Esophagus muscularis mucosa (tissue), 4 donors: ENCODE measurements around the gene SCG2. TPM values are rescaled to one million over a fixed set of nuclear protein-coding genes. Genes with fewer than 3 reads are reported as not detected.

Source experiments
- DNase-seq: peaks from one replicate; pipeline ENCODE4 v3.0.0-alpha.2; 2017; ENCODE audit errors: extremely low spot score
- H3K27ac ChIP-seq, 4 donors: fragments of 200-600 bp; sonication (generic); replicated peaks in 1 of 4; 1 replicate in 3 of 4; 2 replicates in 1 of 4; pipeline ENCODE4 v1.5.1; 2016 to 2019; ENCODE audit warnings: mild to moderate bottlenecking in 1 of 4
- H3K27me3 ChIP-seq, 4 donors: fragments of 200-600 bp; sonication (generic); one replicate each; pipeline versions ENCODE4 v1.5.1 to v1.6.0; 2016 to 2019
- H3K36me3 ChIP-seq, 4 donors: fragments of 200-600 bp; sonication (generic); one replicate each; pipeline ENCODE4 v1.5.1; 2016 to 2019
- H3K4me1 ChIP-seq, 4 donors: fragments of 200-600 bp; sonication (generic); one replicate each; pipeline ENCODE4 v1.5.1; 2016 to 2019
- H3K4me3 ChIP-seq, 4 donors: fragments of 200-600 bp; sonication (generic); 1 replicate in 2 of 4; 2 replicates in 2 of 4; pipeline ENCODE4 v1.5.1; 2016 to 2019; ENCODE audit warnings: mild to moderate bottlenecking in 4 of 4, moderate library complexity in 1 of 4
- H3K9me3 ChIP-seq, 4 donors: fragments of 200-600 bp; sonication (generic); 1 replicate in 3 of 4; 2 replicates in 1 of 4; pipeline ENCODE4 v1.5.1; 2016 to 2019
- CTCF ChIP-seq, 3 experiments: fragments of 200-600 bp in 2 of 3; fragments of 450-650 bp in 1 of 3; sonication (generic) in 2 of 3; IDR thresholded peaks; one replicate each; pipeline ENCODE4 v1.5.1; 2017 to 2019; ENCODE audit warnings: antibody characterized with exemption in 3 of 3, mild to moderate bottlenecking in 2 of 3, moderate library complexity in 1 of 3
- EP300 ChIP-seq: sonication (generic); formaldehyde crosslinking; IDR thresholded peaks from one replicate; pipeline ENCODE4 v1.6.1; 2017; ENCODE audit warnings: antibody characterized with exemption
- POLR2A ChIP-seq: fragments of 450-650 bp; IDR thresholded peaks from one replicate; pipeline ENCODE4 v1.6.1; 2017; ENCODE audit warnings: antibody characterized with exemption, moderate library complexity, mild to moderate bottlenecking, low read depth
- POLR2AphosphoS5 ChIP-seq, 2 donors: sonication (generic); formaldehyde crosslinking; IDR thresholded peaks; one replicate each; pipeline ENCODE4 v1.6.1; 2017; ENCODE audit warnings: antibody characterized with exemption in 2 of 2
- WGBS: methylation state at CpG from one replicate; pipeline ENCODE4 v1.1.5; 2018; 5-methylcytosine and 5-hydroxymethylcytosine counted together
- intact Hi-C: fragments of 100-400 bp; cut with DNase I; formaldehyde crosslinking; loops from one replicate; pipeline ENCODE4 v1.15.1; 2023
- total RNA-seq, 4 donors: library from RNA; depleted of rRNA; stranded (reverse); fragments of >200 nt; gene quantifications; one replicate each; pipeline versions ENCODE4 v1.1.0 to v1.2.1, GENCODE V29; 2016

Gene SCG2
- total RNA-seq, 4 donors from 2014 or later, result 1.7 to 8.3 (median 3.0) TPM

GRCh38 chr2:223580951-223581350 lies 21.2 kb downstream of the SCG2 start:
- no peaks in the 10 kb centered on the region for H3K4me1 ChIP-seq
- H3K27ac ChIP-seq, result no peak overlapping the region
- DNase-seq, result no peak
- no peaks in the 10 kb centered on the region for H3K36me3 ChIP-seq
- 44% methylated on average over 6 of the region's 6 CpGs for WGBS
- peak overlapping the region in 1 of 4 donors; percentile 5 for H3K4me3 ChIP-seq
- H3K9me3 ChIP-seq, result no peaks in the 10 kb centered on the region
- intact Hi-C loops, result no loop called here
- no peaks in the 10 kb centered on the region for H3K27me3 ChIP-seq
- TF ChIP-seq POLR2A, result no peak
- TF ChIP-seq CTCF (IDR thresholded peaks at IDR 0.05), result no peak
- no peak for TF ChIP-seq POLR2AphosphoS5 (IDR thresholded peaks at IDR 0.05)

GRCh38 chr2:223578846-223579245 lies 23.3 kb downstream of the SCG2 start:
- Histone ChIP-seq H3K4me3 (no peak overlapping the region), H3K9me3 (no peaks in the 10 kb centered on the region), H3K27me3 (no peaks in the 10 kb centered on the region), H3K36me3 (no peaks in the 10 kb centered on the region), H3K27ac (no peak overlapping the region), H3K4me1 (no peaks in the 10 kb centered on the region)
- TF ChIP-seq POLR2AphosphoS5 (IDR thresholded peaks at IDR 0.05) (no peak), POLR2A (no peak), CTCF (IDR thresholded peaks at IDR 0.05) (no peak), EP300 (no peak)
- intact Hi-C loops, result no loop called here
- WGBS, result 97% methylated on average over 1 of the region's 1 CpG
- no peak for DNase-seq

- H3K27ac ChIP-seq, result no peak overlapping the region
- intact Hi-C loops, result no loop called here
- 75% methylated on average over 5 of the region's 5 CpGs for WGBS
- TF ChIP-seq POLR2AphosphoS5 (IDR thresholded peaks at IDR 0.05) (no peak), POLR2A (no peak), CTCF (IDR thresholded peaks at IDR 0.05) (no peak), EP300 (no peak)
- DNase-seq, result no peak
- no peaks in the 10 kb centered on the region for H3K27me3 ChIP-seq
- no peaks in the 10 kb centered on the region for H3K9me3 ChIP-seq
- H3K4me1 ChIP-seq, result no peaks in the 10 kb centered on the region
- no peaks in the 10 kb centered on the region for H3K36me3 ChIP-seq
- no peak overlapping the region for H3K4me3 ChIP-seq
Measured at GRCh38 chr2:223576873-223577272, 25.3 kb downstream of the SCG2 start.

GRCh38 chr2:223570784-223571183 lies 31.4 kb downstream of the SCG2 start:
- 92% methylated on average over 2 of the region's 2 CpGs for WGBS
- intact Hi-C loops, result no loop called here
- Histone ChIP-seq H3K4me3 (no peak overlapping the region), H3K9me3 (no peaks in the 10 kb centered on the region), H3K27ac (no peak overlapping the region), H3K36me3 (no peaks in the 10 kb centered on the region), H3K27me3 (no peaks in the 10 kb centered on the region), H3K4me1 (no peaks in the 10 kb centered on the region)
- no peak for DNase-seq
- TF ChIP-seq CTCF (IDR thresholded peaks at IDR 0.05) (no peak), POLR2AphosphoS5 (IDR thresholded peaks at IDR 0.05) (no peak), POLR2A (no peak), EP300 (no peak)

- no peaks in the 10 kb centered on the region for H3K36me3 ChIP-seq
Measured at GRCh38 chr2:223566396-223566795, 35.8 kb downstream of the SCG2 start.

More at GRCh38 chr2:223566396-223566795, 35.8 kb downstream of the SCG2 start:
- Histone ChIP-seq H3K4me3 (no peak overlapping the region), H3K27ac (no peak overlapping the region), H3K4me1 (peaks cover 0 to 8% (median 5%) of the 10 kb centered on the region in 4 donors), H3K9me3 (no peaks in the 10 kb centered on the region), H3K27me3 (no peaks in the 10 kb centered on the region)
- DNase-seq, result no peak
- intact Hi-C loops, result no loop called here
- no peak for TF ChIP-seq POLR2A
- no peak for TF ChIP-seq CTCF (IDR thresholded peaks at IDR 0.05)
- no peak for TF ChIP-seq POLR2AphosphoS5 (IDR thresholded peaks at IDR 0.05)
- no peak for TF ChIP-seq EP300
- 44% methylated on average over 1 of the region's 1 CpG for WGBS
